ENCODE measurements around the gene OXNAD1. TPM values are rescaled to one million over a fixed set of nuclear protein-coding genes. Genes with fewer than 3 reads are reported as not detected.

OXNAD1 gene
- total RNA-seq, 2 experiments from 2014 or later: 26.9 to 27.1 TPM

- Mint-ChIP-seq H3K27ac (peak overlapping the region; percentile 67), H3K27me3 (no peaks in the 10 kb centered on the region), H3K4me1 (peaks cover 38% of the 10 kb centered on the region), H3K9me3 (no peaks in the 10 kb centered on the region), H3K36me3 (ENCODE audit: low read depth) (peaks cover 40% of the 10 kb centered on the region), H3K4me3 (peak overlapping the region; percentile 4)
- DNase-seq: peak; percentile 76
- ChIA-PET CTCF (interaction anchor here (1.1 to 2.6 kb wide), 4 partner anchors 17 to 69 kb away, joined by 3 to 11 read pairs (median 6); no protein-coding TSS in a partner anchor), POLR2A (interaction anchor here (0.7 to 1.6 kb wide), 9 partner anchors 10 to 158 kb away, joined by 3 to 5 read pairs (median 3); partner anchors contain the start of genes DPH3 and OXNAD1)
Measured at GRCh38 chr3:16337856-16338540, 73.0 kb downstream of the OXNAD1 start.

GRCh38 chr3:16338999-16339398 is 74.0 kb downstream of the OXNAD1 start:
- Mint-ChIP-seq H3K9me3 (no peaks in the 10 kb centered on the region), H3K4me3 (no peak overlapping the region), H3K27ac (peak overlapping the region; percentile 67), H3K36me3 (ENCODE audit: low read depth) (peaks cover 43% of the 10 kb centered on the region), H3K27me3 (no peaks in the 10 kb centered on the region), H3K4me1 (peaks cover 45% of the 10 kb centered on the region)
- ChIA-PET POLR2A (interaction anchor here (0.7 to 1.6 kb wide), 7 partner anchors 11 to 74 kb away, joined by 3 to 5 read pairs (median 3); partner anchors contain the start of genes DPH3 and OXNAD1), CTCF (interaction anchor here (1.1 to 2.0 kb wide), 4 partner anchors 18 to 145 kb away, joined by 3 to 9 read pairs (median 3); no protein-coding TSS in a partner anchor)
- no peak for DNase-seq

GRCh38 chr3:16343101-16343500 is 78.1 kb downstream of the OXNAD1 start:
- ChIA-PET CTCF (no interaction called here), POLR2A (no interaction called here)
- H3K9me3 Mint-ChIP-seq: no peaks in the 10 kb centered on the region
- H3K36me3 Mint-ChIP-seq (ENCODE audit: low read depth): peaks cover 55% of the 10 kb centered on the region
- no peak overlapping the region for H3K4me3 Mint-ChIP-seq
- peaks cover 32% of the 10 kb centered on the region for H3K4me1 Mint-ChIP-seq
- H3K27me3 Mint-ChIP-seq: no peaks in the 10 kb centered on the region
- peak overlapping the region; percentile 18 for H3K27ac Mint-ChIP-seq
- no peak for DNase-seq

- peaks cover 74% of the 10 kb centered on the region for H3K36me3 Mint-ChIP-seq (ENCODE audit: low read depth)
- DNase-seq: no peak
- H3K4me1 Mint-ChIP-seq: peaks cover 21% of the 10 kb centered on the region
- no peaks in the 10 kb centered on the region for H3K9me3 Mint-ChIP-seq
- H3K27me3 Mint-ChIP-seq: no peaks in the 10 kb centered on the region
- no peak overlapping the region for H3K27ac Mint-ChIP-seq
- POLR2A ChIA-PET: no interaction called here
- no peak overlapping the region for H3K4me3 Mint-ChIP-seq
- CTCF ChIA-PET: no interaction called here
Measured at GRCh38 chr3:16346413-16347081, 81.5 kb downstream of the OXNAD1 start.

GRCh38 chr3:16347548-16347947 is 82.5 kb downstream of the OXNAD1 start:
- POLR2A ChIA-PET: no interaction called here
- peaks cover 21% of the 10 kb centered on the region for H3K4me1 Mint-ChIP-seq
- no peak overlapping the region for H3K27ac Mint-ChIP-seq
- no peaks in the 10 kb centered on the region for H3K27me3 Mint-ChIP-seq
- peaks cover 74% of the 10 kb centered on the region for H3K36me3 Mint-ChIP-seq (ENCODE audit: low read depth)
- H3K4me3 Mint-ChIP-seq: no peak overlapping the region
- CTCF ChIA-PET: no interaction called here
- no peaks in the 10 kb centered on the region for H3K9me3 Mint-ChIP-seq
- DNase-seq: no peak

GRCh38 chr3:16349986-16350596 is 85.1 kb downstream of the OXNAD1 start:
- CTCF ChIA-PET: no interaction called here
- no peak for DNase-seq
- Mint-ChIP-seq H3K4me1 (peaks cover 14% of the 10 kb centered on the region), H3K4me3 (no peak overlapping the region), H3K36me3 (ENCODE audit: low read depth) (peaks cover 68% of the 10 kb centered on the region), H3K27me3 (no peaks in the 10 kb centered on the region), H3K9me3 (no peaks in the 10 kb centered on the region), H3K27ac (peak overlapping the region; percentile 18)
- POLR2A ChIA-PET: no interaction called here

GRCh38 chr3:16350597-16351318 is 85.7 kb downstream of the OXNAD1 start:
- Mint-ChIP-seq H3K27ac (no peak overlapping the region), H3K27me3 (no peaks in the 10 kb centered on the region), H3K9me3 (no peaks in the 10 kb centered on the region), H3K4me1 (peaks cover 14% of the 10 kb centered on the region), H3K36me3 (ENCODE audit: low read depth) (peaks cover 64% of the 10 kb centered on the region), H3K4me3 (no peak overlapping the region)
- CTCF ChIA-PET: no interaction called here
- POLR2A ChIA-PET: no interaction called here
- no peak for DNase-seq

GRCh38 chr3:16352428-16352827 is 87.4 kb downstream of the OXNAD1 start:
- no peak overlapping the region for H3K4me3 Mint-ChIP-seq
- no peaks in the 10 kb centered on the region for H3K9me3 Mint-ChIP-seq
- POLR2A ChIA-PET: no interaction called here
- peaks cover 60% of the 10 kb centered on the region for H3K36me3 Mint-ChIP-seq (ENCODE audit: low read depth)
- H3K27me3 Mint-ChIP-seq: no peaks in the 10 kb centered on the region
- H3K4me1 Mint-ChIP-seq: peaks cover 12% of the 10 kb centered on the region
- CTCF ChIA-PET: no interaction called here
- DNase-seq: no peak
- H3K27ac Mint-ChIP-seq: no peak overlapping the region

GRCh38 chr3:16354291-16354690 is 89.3 kb downstream of the OXNAD1 start:
- Mint-ChIP-seq H3K36me3 (ENCODE audit: low read depth) (peaks cover 54% of the 10 kb centered on the region), H3K4me1 (peaks cover 14% of the 10 kb centered on the region), H3K27ac (no peak overlapping the region), H3K9me3 (no peaks in the 10 kb centered on the region), H3K4me3 (no peak overlapping the region), H3K27me3 (no peaks in the 10 kb centered on the region)
- CTCF ChIA-PET: interaction anchor here (0.8 kb wide), 1 partner anchor 64 kb away, joined by 3 read pairs; no protein-coding TSS in a partner anchor
- POLR2A ChIA-PET: no interaction called here
- no peak for DNase-seq

Other genes starting within 250 kb of the OXNAD1 start
- gene GALNT15, start 90.5 kb upstream of the OXNAD1 start, total RNA-seq: not detected
- gene DPH3, start 269 bp upstream of the OXNAD1 start, total RNA-seq: 10 to 100 TPM; 16.7 to 19.8 TPM
- 10 to 100 TPM; 74.9 to 75.1 TPM for gene RFTN1, start 248.5 kb downstream of the OXNAD1 start, total RNA-seq